ACC112 (cell line): ENCODE measurements around the gene SEC14L1.
"Not testable (repeated sequence)": the region's sequence is repeated elsewhere in the genome, so short reads cannot be mapped to it uniquely, and the experiment has no call there.

Experiments
- H2AFZ ChIP-seq: fragments of 200-600 bp; sonication (generic); one replicate; pipeline ENCODE4 v1.6.0; 2017; ENCODE audit warnings: antibody characterized with exemption, low read length; ENCODE audit not compliant: unreplicated experiment
- H3K27ac ChIP-seq: fragments of 200-600 bp; sonication (generic); 2 replicates; pipeline ENCODE4 v1.5.1; 2014; ENCODE audit warnings: low read depth, mild to moderate bottlenecking, antibody characterized with exemption, low read length, moderate library complexity
- H3K27me3 ChIP-seq: fragments of 200-600 bp; sonication (generic); 2 replicates; pipeline ENCODE4 v1.6.1; 2014; ENCODE audit warnings: mild to moderate bottlenecking, antibody characterized with exemption, low read length, moderate library complexity, mixed read lengths; ENCODE audit not compliant: insufficient read depth
- H3K36me3 ChIP-seq: fragments of 200-600 bp; sonication (generic); 2 replicates; pipeline ENCODE4 v1.6.1; 2016; ENCODE audit warnings: mild to moderate bottlenecking, antibody characterized with exemption, low read length, moderate library complexity, mixed read lengths; ENCODE audit not compliant: insufficient read depth
- H3K4me1 ChIP-seq: fragments of 200-600 bp; sonication (generic); one replicate; pipeline ENCODE4 v1.6.1; 2016; ENCODE audit warnings: low read length, mixed read lengths; ENCODE audit not compliant: insufficient read depth, unreplicated experiment, control insufficient read depth
- H3K4me3 ChIP-seq: fragments of 200-600 bp; sonication (generic); 2 replicates; pipeline ENCODE4 v1.5.1; 2014; ENCODE audit warnings: mild to moderate bottlenecking, low read depth, low read length
- H3K79me2 ChIP-seq: fragments of 200-600 bp; sonication (generic); one replicate; pipeline ENCODE4 v1.6.0; 2016; ENCODE audit warnings: low read length; ENCODE audit not compliant: control insufficient read depth, unreplicated experiment, insufficient read depth

Gene SEC14L1

DNA sequence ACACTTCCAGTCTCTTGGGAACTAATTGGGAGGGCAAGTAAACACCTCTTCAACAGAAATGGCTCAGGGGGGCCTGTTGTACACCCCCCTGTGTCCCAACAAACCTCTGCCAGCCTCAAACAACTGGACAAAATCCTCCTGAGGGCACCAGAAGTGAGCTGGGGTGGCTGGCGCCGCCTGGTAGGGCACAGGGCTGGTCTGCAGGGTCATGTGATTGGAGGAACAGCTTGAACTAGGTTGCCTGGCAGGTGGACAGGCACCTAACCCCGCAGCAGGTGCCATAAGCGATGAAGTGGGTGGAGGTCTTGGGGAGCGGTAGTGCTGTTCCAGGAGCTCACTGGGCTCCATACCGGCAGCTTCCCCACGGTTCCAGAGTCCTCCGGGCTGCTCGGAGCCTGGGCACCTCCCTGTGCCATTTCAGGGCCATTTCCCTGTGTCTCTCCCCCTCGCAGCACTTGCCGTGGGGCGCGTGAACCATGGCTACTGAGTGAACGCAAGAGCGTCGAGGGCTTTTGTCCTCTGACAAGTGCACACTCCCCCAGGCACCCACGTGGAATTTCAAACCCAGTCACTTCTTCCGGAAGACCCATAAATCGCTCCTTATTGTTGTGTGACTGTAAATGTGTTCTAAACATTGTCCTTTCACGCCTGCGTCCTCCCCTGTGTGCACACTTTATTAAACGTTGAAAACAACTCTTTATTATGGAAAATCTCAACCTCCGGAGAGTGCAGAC is 101.5 kb downstream of the SEC14L1 start:
- Histone ChIP-seq H3K27me3 (no peaks in the 10 kb centered on the region), H3K36me3 (no peaks in the 10 kb centered on the region), H3K4me1 (no peaks in the 10 kb centered on the region), H3K79me2 (no peaks in the 10 kb centered on the region), H2AFZ (no peak overlapping the region), H3K27ac (no peak overlapping the region), H3K4me3 (no peak overlapping the region)

DNA sequence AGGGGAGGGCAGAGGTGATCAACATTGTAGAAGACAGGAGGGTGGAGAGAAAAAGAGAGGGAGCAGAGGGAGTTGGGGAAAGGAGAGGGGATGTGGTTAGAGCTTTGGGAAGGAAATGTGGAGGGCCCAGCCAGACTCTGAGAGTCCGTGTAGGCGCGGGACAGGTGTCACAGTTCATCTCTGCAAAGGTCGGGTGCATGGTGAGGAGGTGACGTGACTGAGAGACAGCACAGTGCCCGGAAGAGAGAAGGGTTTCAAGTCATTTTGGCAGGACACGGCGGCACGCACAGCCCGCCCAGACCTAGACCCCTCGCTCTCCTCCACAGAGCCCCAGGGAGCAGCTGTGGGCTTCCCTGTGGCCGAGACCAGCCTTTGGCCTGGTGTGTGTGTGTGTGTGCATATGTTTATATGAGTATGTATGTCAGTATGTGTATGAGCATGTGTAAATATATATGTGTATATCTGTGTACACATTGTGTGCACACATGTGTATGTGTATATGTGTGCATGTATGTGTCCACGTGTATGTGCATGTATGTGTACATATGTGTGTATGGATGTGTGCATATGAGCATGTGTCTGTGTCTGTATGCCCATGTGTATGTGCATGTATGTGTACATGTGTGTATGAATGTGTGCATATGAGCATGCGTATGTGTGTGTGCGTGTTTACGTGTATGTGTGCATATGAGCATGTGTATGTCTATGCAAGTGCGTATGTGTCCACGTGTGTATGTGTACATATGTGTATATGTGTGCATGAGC is 104.6 kb downstream of the SEC14L1 start:
- no peak overlapping the region for H3K4me3 ChIP-seq
- no peaks in the 10 kb centered on the region for H3K4me1 ChIP-seq
- H2AFZ ChIP-seq = no peak overlapping the region
- H3K27me3 ChIP-seq = no peaks in the 10 kb centered on the region
- no peaks in the 10 kb centered on the region for H3K79me2 ChIP-seq
- no peak overlapping the region for H3K27ac ChIP-seq
- H3K36me3 ChIP-seq = no peaks in the 10 kb centered on the region

DNA sequence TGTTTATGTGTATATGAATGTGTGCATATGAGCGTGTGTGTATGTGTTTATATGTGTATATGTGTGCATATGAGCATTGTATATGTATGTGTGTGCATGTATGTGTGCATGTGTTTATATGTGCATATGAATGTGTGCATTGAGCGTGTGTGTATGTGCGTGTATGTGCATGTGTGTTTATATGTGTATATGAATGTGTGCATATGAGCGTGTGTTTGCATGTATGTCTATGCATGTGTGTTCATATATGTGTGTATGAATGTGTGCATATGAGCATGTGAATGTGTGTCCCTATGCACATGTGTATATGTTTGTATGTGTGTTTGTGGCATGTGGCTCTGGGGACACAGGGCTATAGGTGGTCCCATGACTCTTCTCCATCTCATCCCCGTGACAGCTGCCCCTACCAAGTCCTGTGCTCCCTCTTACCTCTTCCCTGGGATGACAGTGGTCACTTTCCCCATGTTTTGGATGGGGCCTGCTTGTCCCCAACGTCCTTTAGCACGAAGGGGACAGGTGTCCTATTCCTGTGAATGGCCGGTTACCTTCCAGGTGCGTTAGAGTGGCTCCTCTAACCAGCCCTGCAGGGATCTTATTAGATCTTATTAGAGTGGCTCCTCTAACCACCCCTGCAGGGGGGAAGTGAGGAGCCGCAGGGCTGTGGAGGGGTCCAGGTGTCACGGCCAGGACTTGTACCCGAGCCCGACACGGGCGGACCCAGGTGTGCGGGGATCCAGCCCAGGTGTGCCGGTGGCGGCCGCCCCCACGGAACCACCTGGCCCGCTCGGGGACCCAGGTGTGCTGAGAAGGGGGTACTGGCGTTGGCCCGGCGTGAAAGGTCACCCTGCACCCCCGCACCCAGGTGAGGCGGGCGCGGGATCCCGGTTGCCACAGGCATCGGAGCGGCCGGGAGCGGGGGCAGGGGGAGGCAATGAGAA is 105.6 kb downstream of the SEC14L1 start:
- no peaks in the 10 kb centered on the region for H3K79me2 ChIP-seq
- peak overlapping the region; percentile 84 for H3K4me3 ChIP-seq
- H3K4me1 ChIP-seq = no peaks in the 10 kb centered on the region
- H3K27ac ChIP-seq = no peak overlapping the region
- H2AFZ ChIP-seq = no peak overlapping the region
- H3K36me3 ChIP-seq = no peaks in the 10 kb centered on the region
- H3K27me3 ChIP-seq = no peaks in the 10 kb centered on the region

GRCh38 chr17:77247048-77247541 is 106.3 kb downstream of the SEC14L1 start:
- H3K4me1 ChIP-seq = no peaks in the 10 kb centered on the region
- peak overlapping the region; percentile 84 for H3K4me3 ChIP-seq
- no peaks in the 10 kb centered on the region for H3K27me3 ChIP-seq
- H2AFZ ChIP-seq = peak overlapping the region; percentile 99
- no peak overlapping the region for H3K27ac ChIP-seq
- no peaks in the 10 kb centered on the region for H3K79me2 ChIP-seq
- H3K36me3 ChIP-seq = no peaks in the 10 kb centered on the region

DNA sequence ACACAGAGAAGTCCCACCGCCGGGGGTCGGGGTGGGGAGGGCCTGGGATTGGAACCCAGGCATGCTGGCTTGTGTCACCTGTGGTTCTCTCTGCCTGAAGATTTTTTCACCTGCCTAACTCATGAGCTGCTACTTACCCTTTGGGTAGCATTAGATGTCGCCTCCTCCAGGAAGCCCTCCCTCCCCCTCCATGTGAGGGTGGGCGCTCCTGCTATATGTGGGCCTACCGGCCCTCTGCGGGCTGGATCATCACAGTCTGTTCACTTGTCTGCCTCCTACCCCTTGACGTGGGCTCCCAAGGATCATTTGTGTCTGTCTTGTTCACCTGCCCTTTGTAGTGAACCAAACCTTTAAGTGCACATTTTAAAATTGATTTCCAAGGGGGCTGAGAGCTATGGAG is 106.8 kb downstream of the SEC14L1 start:
- H2AFZ ChIP-seq = peak overlapping the region; percentile 99
- H3K27ac ChIP-seq = no peak overlapping the region
- H3K36me3 ChIP-seq = no peaks in the 10 kb centered on the region
- H3K4me1 ChIP-seq = no peaks in the 10 kb centered on the region
- H3K27me3 ChIP-seq = no peaks in the 10 kb centered on the region
- no peaks in the 10 kb centered on the region for H3K79me2 ChIP-seq
- peak overlapping the region; percentile 84 for H3K4me3 ChIP-seq

- no peaks in the 10 kb centered on the region for H3K79me2 ChIP-seq
- no peaks in the 10 kb centered on the region for H3K27me3 ChIP-seq
- H2AFZ ChIP-seq = no peak overlapping the region
- no peak overlapping the region for H3K27ac ChIP-seq
- peaks cover under 1% of the 10 kb centered on the region for H3K4me1 ChIP-seq
- H3K4me3 ChIP-seq = no peak overlapping the region
- no peaks in the 10 kb centered on the region for H3K36me3 ChIP-seq
Observed at GRCh38 chr17:77248216-77249114, 107.7 kb downstream of the SEC14L1 start.

GRCh38 chr17:77251622-77252183 is 110.9 kb downstream of the SEC14L1 start:
- no peak overlapping the region for H2AFZ ChIP-seq
- H3K27ac ChIP-seq = no peak overlapping the region
- H3K4me1 ChIP-seq = peaks cover 31% of the 10 kb centered on the region
- no peaks in the 10 kb centered on the region for H3K36me3 ChIP-seq
- H3K27me3 ChIP-seq = no peaks in the 10 kb centered on the region
- no peaks in the 10 kb centered on the region for H3K79me2 ChIP-seq
- H3K4me3 ChIP-seq = no peak overlapping the region

DNA sequence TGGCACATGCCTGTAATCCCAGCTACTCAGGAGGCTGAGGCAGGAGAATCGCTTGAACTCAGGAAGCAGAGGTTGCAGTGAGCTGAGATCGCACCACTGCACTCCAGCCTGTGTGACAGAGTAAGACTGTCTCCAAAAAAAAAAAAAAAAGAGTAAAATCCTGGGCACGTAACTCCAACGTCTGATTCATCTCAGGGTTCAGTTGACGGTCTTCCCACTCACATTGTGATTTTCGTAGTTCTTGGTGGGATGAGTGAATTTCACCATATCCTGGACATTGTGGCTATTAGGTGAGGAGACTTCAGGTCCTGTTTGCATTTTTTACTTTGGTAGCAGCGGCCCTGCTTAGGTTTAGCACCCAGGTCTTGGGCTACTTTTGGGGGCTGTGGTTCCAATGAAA is 111.5 kb downstream of the SEC14L1 start:
- not testable (repeated sequence) for H3K27ac ChIP-seq, H2AFZ ChIP-seq, H3K4me3 ChIP-seq, H3K36me3 ChIP-seq, H3K79me2 ChIP-seq, H3K27me3 ChIP-seq
- H3K4me1 ChIP-seq = peaks cover 33% of the 10 kb centered on the region

GRCh38 chr17:77253611-77254051 is 112.9 kb downstream of the SEC14L1 start:
- H3K4me3 ChIP-seq = no peak overlapping the region
- no peaks in the 10 kb centered on the region for H3K79me2 ChIP-seq
- H3K4me1 ChIP-seq = peaks cover 33% of the 10 kb centered on the region
- no peak overlapping the region for H2AFZ ChIP-seq
- H3K36me3 ChIP-seq = no peaks in the 10 kb centered on the region
- H3K27me3 ChIP-seq = no peaks in the 10 kb centered on the region
- H3K27ac ChIP-seq = no peak overlapping the region
